Measurements from ENCODE around the gene ESYT2. TPM values are rescaled to one million over a fixed set of nuclear protein-coding genes. Genes with fewer than 3 reads are reported as not detected.

ESYT2 gene
- total RNA-seq, 1 experiment from 2014 or later = 59.4 TPM

DNA sequence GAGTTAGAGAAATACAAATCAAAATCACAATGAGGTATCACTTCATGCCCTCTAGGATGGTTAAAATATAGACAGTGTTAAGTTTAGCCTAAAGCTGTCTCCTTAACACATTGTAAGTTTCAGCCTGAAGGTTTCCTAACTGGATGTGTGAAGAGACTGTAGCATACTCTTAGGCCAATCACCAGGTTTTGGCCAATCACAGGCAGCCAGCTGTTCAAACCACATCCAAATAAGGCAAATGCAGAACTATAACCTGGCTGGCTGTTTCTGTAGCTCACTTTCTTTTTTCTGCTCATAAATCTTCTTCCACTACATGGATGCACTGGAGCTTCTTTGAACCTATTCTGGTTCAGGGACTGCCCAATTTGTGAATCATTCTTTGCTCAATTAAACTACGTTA lies 19.7 kb downstream of the ESYT2 start:
- POLR2A ChIA-PET = no interaction called here

DNA sequence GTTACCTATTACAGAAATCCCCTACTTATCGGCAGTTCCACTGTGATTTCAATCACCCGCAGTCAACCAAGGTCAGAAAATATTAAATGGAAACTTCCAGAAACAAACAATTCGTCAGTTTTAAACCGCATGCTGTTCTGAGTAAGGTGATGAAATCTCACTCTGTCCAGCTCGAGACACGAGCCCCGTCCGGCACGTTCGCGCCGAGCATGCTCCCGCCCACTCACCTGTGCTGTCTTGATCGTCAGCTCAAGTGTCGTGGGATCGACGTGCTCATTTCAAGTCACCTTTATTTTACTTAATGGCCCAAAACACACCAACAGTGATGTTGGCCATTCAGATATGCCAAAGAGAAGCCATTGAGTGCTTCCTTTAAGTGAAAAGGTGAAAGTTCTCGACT lies 21.2 kb downstream of the ESYT2 start:
- H3K36me3 Mint-ChIP-seq (ENCODE audit: insufficient read depth, unreplicated experiment) = peaks cover 45% of the 10 kb centered on the region
- no peak overlapping the region for H3K27ac Mint-ChIP-seq (ENCODE audit: unreplicated experiment)

More for the DNA sequence above, 19.7 kb downstream of the ESYT2 start:
- Histone ChIP-seq H3K9me3 (0 out of 2 replicates have a peak, but pooled peaks cover 3% of the 10 kb centered on the region), H3K4me1 (peaks cover 17% of the 10 kb centered on the region), H3K27me3 (replicated peaks; ENCODE audit: control insufficient read depth, insufficient read depth, low read length) (no peaks in the 10 kb centered on the region), H3K36me3 (ENCODE audit: control insufficient read depth, insufficient read depth, low read length) (peaks cover 1% of the 10 kb centered on the region; the same call in 1 of the 2 replicates), H3K4me3 (ENCODE audit: low read depth, low read length) (no peak overlapping the region)
- TF ChIP-seq CTCF (IDR thresholded peaks at IDR 0.05; ENCODE audit: insufficient read depth in 1 of 2, low read depth in 1 of 2, low read length in 1 of 2, severe bottlenecking in 1 of 2, unreplicated experiment in 1 of 2) = no peak
- Mint-ChIP-seq H3K4me1 (ENCODE audit: low read depth, unreplicated experiment) (peaks cover 28% of the 10 kb centered on the region), H3K36me3 (ENCODE audit: insufficient read depth, unreplicated experiment) (peaks cover 44% of the 10 kb centered on the region), H3K27me3 (ENCODE audit: insufficient read depth, unreplicated experiment) (no peaks in the 10 kb centered on the region), H3K4me3 (ENCODE audit: unreplicated experiment) (no peak overlapping the region), H3K9me3 (ENCODE audit: unreplicated experiment) (no peaks in the 10 kb centered on the region), H3K27ac (ENCODE audit: unreplicated experiment) (peak overlapping the region; percentile 16)
- no peak for DNase-seq
- BruUV-seq (replicated peaks) = no TSS peak
- intact Hi-C loops (cut with micrococcal nuclease; ENCODE audit: unreplicated experiment) = no loop called here
- CTCF ChIA-PET = no interaction called here

GRCh38 chr7:158805937-158806336 lies 23.4 kb downstream of the ESYT2 start:
- H3K36me3 Mint-ChIP-seq (ENCODE audit: insufficient read depth, unreplicated experiment) = peaks cover 36% of the 10 kb centered on the region
- no TSS peak for BruUV-seq (replicated peaks)
- Histone ChIP-seq H3K9me3 (0 out of 2 replicates have a peak, but pooled peaks cover 3% of the 10 kb centered on the region), H3K27me3 (replicated peaks; ENCODE audit: control insufficient read depth, insufficient read depth, low read length) (no peaks in the 10 kb centered on the region), H3K4me3 (ENCODE audit: low read depth, low read length) (no peak overlapping the region), H3K4me1 (peaks cover 22% of the 10 kb centered on the region), H3K36me3 (ENCODE audit: control insufficient read depth, insufficient read depth, low read length) (peaks cover 1% of the 10 kb centered on the region; the same call in 1 of the 2 replicates)
- TF ChIP-seq CTCF (IDR thresholded peaks at IDR 0.05; ENCODE audit: insufficient read depth in 1 of 2, low read depth in 1 of 2, low read length in 1 of 2, severe bottlenecking in 1 of 2, unreplicated experiment in 1 of 2) = no peak
- H3K4me1 Mint-ChIP-seq (ENCODE audit: low read depth, unreplicated experiment) = no peaks in the 10 kb centered on the region
- no peak overlapping the region for H3K4me3 Mint-ChIP-seq (ENCODE audit: unreplicated experiment)
- H3K27ac Mint-ChIP-seq (ENCODE audit: unreplicated experiment) = no peak overlapping the region
- ChIA-PET CTCF (no interaction called here), POLR2A (no interaction called here)
- no peak for DNase-seq
- no peaks in the 10 kb centered on the region for H3K9me3 Mint-ChIP-seq (ENCODE audit: unreplicated experiment)
- no peaks in the 10 kb centered on the region for H3K27me3 Mint-ChIP-seq (ENCODE audit: insufficient read depth, unreplicated experiment)
- intact Hi-C loops (cut with micrococcal nuclease; ENCODE audit: unreplicated experiment) = no loop called here

More for the DNA sequence above, 21.2 kb downstream of the ESYT2 start:
- no peak overlapping the region for H3K4me3 Mint-ChIP-seq (ENCODE audit: unreplicated experiment)
- no peak for TF ChIP-seq CTCF (IDR thresholded peaks at IDR 0.05; ENCODE audit: insufficient read depth in 1 of 2, low read depth in 1 of 2, low read length in 1 of 2, severe bottlenecking in 1 of 2, unreplicated experiment in 1 of 2)
- H3K4me3 ChIP-seq (ENCODE audit: low read depth, low read length) = no peak overlapping the region
- ChIA-PET POLR2A (no interaction called here), CTCF (no interaction called here)
- peaks cover 18% of the 10 kb centered on the region for H3K4me1 ChIP-seq
- no peaks in the 10 kb centered on the region for H3K9me3 Mint-ChIP-seq (ENCODE audit: unreplicated experiment)
- H3K27me3 Mint-ChIP-seq (ENCODE audit: insufficient read depth, unreplicated experiment) = no peaks in the 10 kb centered on the region
- no peaks in the 10 kb centered on the region for H3K27me3 ChIP-seq (replicated peaks; ENCODE audit: control insufficient read depth, insufficient read depth, low read length)
- BruUV-seq (replicated peaks) = no TSS peak
- 0 out of 2 replicates have a peak, but pooled peaks cover 3% of the 10 kb centered on the region for H3K9me3 ChIP-seq
- peaks cover 1% of the 10 kb centered on the region; the same call in 1 of the 2 replicates for H3K36me3 ChIP-seq (ENCODE audit: control insufficient read depth, insufficient read depth, low read length)
- peaks cover 17% of the 10 kb centered on the region for H3K4me1 Mint-ChIP-seq (ENCODE audit: low read depth, unreplicated experiment)
- DNase-seq = no peak
- intact Hi-C loops (cut with micrococcal nuclease; ENCODE audit: unreplicated experiment) = no loop called here

Data from Caco-2 (cell line).